BE2C (cell line): ENCODE data around the gene EHD2.

Source experiments
- DNase-seq: peaks from one replicate; pipeline ENCODE4 v3.0.0-alpha.2; 2020
- H3K27me3 ChIP-seq: fragments of 250-450 bp; sonication (Bioruptor Pico); 2 replicates; pipeline ENCODE4 v1.5.1; 2020; ENCODE audit warnings: mild to moderate bottlenecking
- H3K36me3 ChIP-seq: fragments of 250-450 bp; sonication (Bioruptor Pico); 2 replicates; pipeline ENCODE4 v1.5.1; 2020; ENCODE audit warnings: mild to moderate bottlenecking
- H3K4me1 ChIP-seq: fragments of 250-450 bp; sonication (Bioruptor Pico); 2 replicates; pipeline ENCODE4 v1.5.1; 2020
- H3K4me3 ChIP-seq: 2 replicates; pipeline ENCODE4 v1.5.1; 2011; ENCODE audit warnings: low read depth, low read length
- H3K9me3 ChIP-seq: fragments of 250-450 bp; sonication (Bioruptor Pico); 2 replicates; pipeline ENCODE4 v1.5.1; 2020
- CTCF ChIP-seq: IDR thresholded peaks from 2 replicates; pipeline ENCODE4 v1.5.1; 2012; ENCODE audit warnings: mild to moderate bottlenecking, low read depth, low read length

EHD2 gene

GRCh38 chr19:47750752-47751151, 37.5 kb downstream of the EHD2 start:
- H3K4me3 ChIP-seq: no peak overlapping the region
- no peak for DNase-seq
- H3K36me3 ChIP-seq: peaks cover 89% of the 10 kb centered on the region
- TF ChIP-seq CTCF: no peak
- no peaks in the 10 kb centered on the region for H3K4me1 ChIP-seq
- no peaks in the 10 kb centered on the region for H3K9me3 ChIP-seq
- H3K27me3 ChIP-seq: no peaks in the 10 kb centered on the region

GRCh38 chr19:47752440-47753211, 39.4 kb downstream of the EHD2 start:
- Histone ChIP-seq H3K9me3 (no peaks in the 10 kb centered on the region), H3K4me3 (no peak overlapping the region), H3K27me3 (no peaks in the 10 kb centered on the region), H3K36me3 (peaks cover 96% of the 10 kb centered on the region), H3K4me1 (no peaks in the 10 kb centered on the region)
- DNase-seq: no peak
- TF ChIP-seq CTCF: no peak

GRCh38 chr19:47754206-47755064, 41.2 kb downstream of the EHD2 start:
- H3K9me3 ChIP-seq: no peaks in the 10 kb centered on the region
- peaks cover 97% of the 10 kb centered on the region for H3K36me3 ChIP-seq
- no peaks in the 10 kb centered on the region for H3K27me3 ChIP-seq
- DNase-seq: no peak
- H3K4me3 ChIP-seq: no peak overlapping the region
- no peaks in the 10 kb centered on the region for H3K4me1 ChIP-seq
- TF ChIP-seq CTCF: no peak

- no peaks in the 10 kb centered on the region for H3K4me1 ChIP-seq
- TF ChIP-seq CTCF: no peak
- no peaks in the 10 kb centered on the region for H3K27me3 ChIP-seq
- H3K9me3 ChIP-seq: no peaks in the 10 kb centered on the region
- no peak for DNase-seq
- no peak overlapping the region for H3K4me3 ChIP-seq
- peaks cover 89% of the 10 kb centered on the region for H3K36me3 ChIP-seq
Observed at GRCh38 chr19:47755065-47755761, 42.0 kb downstream of the EHD2 start.

GRCh38 chr19:47755762-47756626, 42.8 kb downstream of the EHD2 start:
- no peaks in the 10 kb centered on the region for H3K9me3 ChIP-seq
- no peak for DNase-seq
- H3K4me1 ChIP-seq: no peaks in the 10 kb centered on the region
- H3K4me3 ChIP-seq: no peak overlapping the region
- no peak for TF ChIP-seq CTCF
- H3K36me3 ChIP-seq: peaks cover 81% of the 10 kb centered on the region
- no peaks in the 10 kb centered on the region for H3K27me3 ChIP-seq
